Ishikawa (cell line): Measurements from ENCODE around the gene GSTO2.

ENCODE experiments used
- CEBPB ChIP-seq: IDR thresholded peaks from 2 replicates; pipeline ENCODE4 v1.6.1; 2012
- EGR1 ChIP-seq: IDR thresholded peaks from 2 replicates; pipeline ENCODE4 v1.6.1; 2012
- EP300 ChIP-seq: IDR thresholded peaks from 2 replicates; pipeline ENCODE4 v1.6.1; 2012; ENCODE audit warnings: borderline replicate concordance
- FOXM1 ChIP-seq: IDR thresholded peaks from 2 replicates; pipeline ENCODE4 v1.6.1; 2012; ENCODE audit warnings: low read depth, borderline replicate concordance
- NFIC ChIP-seq: IDR thresholded peaks from 2 replicates; pipeline ENCODE4 v1.6.1; 2012
- RAD21 ChIP-seq: IDR thresholded peaks from 2 replicates; pipeline ENCODE4 v1.6.1; 2012; ENCODE audit warnings: low read depth
- TAF1 ChIP-seq: IDR thresholded peaks from 2 replicates; pipeline ENCODE4 v1.6.1; 2012; ENCODE audit warnings: low read depth, mild to moderate bottlenecking
- TEAD4 ChIP-seq: IDR thresholded peaks from 2 replicates; pipeline ENCODE4 v1.6.1; 2012
- YY1 ChIP-seq: IDR thresholded peaks from 2 replicates; pipeline ENCODE4 v1.6.1; 2012; ENCODE audit warnings: low read depth
- ZBTB7A ChIP-seq: IDR thresholded peaks from 2 replicates; pipeline ENCODE4 v1.6.1; 2012; ENCODE audit warnings: low read depth
- TF ChIP-seq, protein P1 (sequence below): IDR thresholded peaks from 2 replicates; pipeline ENCODE4 v1.6.1; 2012
- TF ChIP-seq, protein P2 (sequence below): IDR thresholded peaks from 2 replicates; pipeline ENCODE4 v1.6.1; 2012; ENCODE audit warnings: low read depth, mild to moderate bottlenecking

DNA sequence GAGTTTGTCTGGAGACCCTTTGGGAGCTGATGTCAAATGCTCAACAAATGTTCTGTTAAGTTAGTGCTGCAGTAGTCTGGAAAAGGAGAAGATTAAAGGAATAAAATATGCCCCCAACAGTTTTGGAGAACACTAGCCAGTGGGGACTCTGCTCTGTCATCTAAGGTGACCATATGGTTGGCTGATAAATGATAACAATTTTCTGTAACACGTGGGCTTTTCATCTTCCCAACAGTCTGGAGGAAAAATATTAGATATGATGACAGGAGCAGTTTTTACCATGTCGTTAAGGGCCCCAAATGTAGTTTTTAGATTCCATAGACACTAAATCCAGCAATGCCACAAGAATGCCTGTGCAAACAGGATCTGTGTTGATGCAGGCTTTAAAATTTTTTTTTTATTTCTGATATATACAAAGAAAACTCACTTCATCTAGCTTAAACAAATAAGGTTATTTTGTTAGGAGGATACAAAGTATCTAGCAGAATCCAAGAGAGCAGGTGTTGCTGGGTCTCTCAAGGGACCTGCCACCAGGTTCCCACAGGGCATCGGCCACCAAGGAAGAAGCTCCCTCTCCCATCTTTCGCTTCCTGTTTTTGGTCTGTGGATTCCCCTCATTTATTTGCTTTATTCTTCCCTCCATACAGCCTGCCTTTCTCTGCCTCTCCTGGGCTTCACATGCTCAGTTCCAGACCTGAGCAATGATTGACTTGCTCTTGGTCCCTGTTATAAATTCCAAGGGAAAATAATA is 78.5 kb downstream of the GSTO2 start:
- TF ChIP-seq, protein P1, sequence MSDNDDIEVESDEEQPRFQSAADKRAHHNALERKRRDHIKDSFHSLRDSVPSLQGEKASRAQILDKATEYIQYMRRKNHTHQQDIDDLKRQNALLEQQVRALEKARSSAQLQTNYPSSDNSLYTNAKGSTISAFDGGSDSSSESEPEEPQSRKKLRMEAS: no peak
- no peak for TF ChIP-seq CEBPB
- no peak for TF ChIP-seq RAD21
- TF ChIP-seq, protein P2, sequence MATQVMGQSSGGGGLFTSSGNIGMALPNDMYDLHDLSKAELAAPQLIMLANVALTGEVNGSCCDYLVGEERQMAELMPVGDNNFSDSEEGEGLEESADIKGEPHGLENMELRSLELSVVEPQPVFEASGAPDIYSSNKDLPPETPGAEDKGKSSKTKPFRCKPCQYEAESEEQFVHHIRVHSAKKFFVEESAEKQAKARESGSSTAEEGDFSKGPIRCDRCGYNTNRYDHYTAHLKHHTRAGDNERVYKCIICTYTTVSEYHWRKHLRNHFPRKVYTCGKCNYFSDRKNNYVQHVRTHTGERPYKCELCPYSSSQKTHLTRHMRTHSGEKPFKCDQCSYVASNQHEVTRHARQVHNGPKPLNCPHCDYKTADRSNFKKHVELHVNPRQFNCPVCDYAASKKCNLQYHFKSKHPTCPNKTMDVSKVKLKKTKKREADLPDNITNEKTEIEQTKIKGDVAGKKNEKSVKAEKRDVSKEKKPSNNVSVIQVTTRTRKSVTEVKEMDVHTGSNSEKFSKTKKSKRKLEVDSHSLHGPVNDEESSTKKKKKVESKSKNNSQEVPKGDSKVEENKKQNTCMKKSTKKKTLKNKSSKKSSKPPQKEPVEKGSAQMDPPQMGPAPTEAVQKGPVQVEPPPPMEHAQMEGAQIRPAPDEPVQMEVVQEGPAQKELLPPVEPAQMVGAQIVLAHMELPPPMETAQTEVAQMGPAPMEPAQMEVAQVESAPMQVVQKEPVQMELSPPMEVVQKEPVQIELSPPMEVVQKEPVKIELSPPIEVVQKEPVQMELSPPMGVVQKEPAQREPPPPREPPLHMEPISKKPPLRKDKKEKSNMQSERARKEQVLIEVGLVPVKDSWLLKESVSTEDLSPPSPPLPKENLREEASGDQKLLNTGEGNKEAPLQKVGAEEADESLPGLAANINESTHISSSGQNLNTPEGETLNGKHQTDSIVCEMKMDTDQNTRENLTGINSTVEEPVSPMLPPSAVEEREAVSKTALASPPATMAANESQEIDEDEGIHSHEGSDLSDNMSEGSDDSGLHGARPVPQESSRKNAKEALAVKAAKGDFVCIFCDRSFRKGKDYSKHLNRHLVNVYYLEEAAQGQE: no peak
- no peak for TF ChIP-seq FOXM1
- TF ChIP-seq NFIC: no peak
- TF ChIP-seq EP300: no peak
- TF ChIP-seq YY1: no peak
- TF ChIP-seq TAF1: no peak
- TF ChIP-seq ZBTB7A: no peak
- no peak for TF ChIP-seq TEAD4
- no peak for TF ChIP-seq EGR1
